ENCODE results near the gene TBC1D5. TPM values are rescaled to one million over a fixed set of nuclear protein-coding genes. Genes with fewer than 3 reads are reported as not detected.

TBC1D5 gene
- total RNA-seq, 1 experiment from 2014 or later, result 33.9 TPM

GRCh38 chr3:17329927-17330326 is 412.5 kb downstream of the TBC1D5 start (continued):
- no peak for TF ChIP-seq POLR2A (IDR thresholded peaks at IDR 0.05; ENCODE audit: borderline replicate concordance, extremely low read depth, insufficient read depth, insufficient read length)

- no peak overlapping the region for H2AFZ ChIP-seq (ENCODE audit: low read depth, low read length, poor library complexity, severe bottlenecking)
- no peak overlapping the region for H3K9ac ChIP-seq (ENCODE audit: low read length)
- BruUV-seq (replicated peaks), result no TSS peak
- no peaks in the 10 kb centered on the region for H3K4me1 ChIP-seq (ENCODE audit: control insufficient read depth in 1 of 2, insufficient read depth in 2 of 2, low read length in 2 of 2)
- intact Hi-C loops (cut with micrococcal nuclease), result no loop called here
- DNase-seq (ENCODE audit: low read depth, low spot score), result no peak
- H3K27me3 ChIP-seq (ENCODE audit: insufficient read depth, low read length), result no peaks in the 10 kb centered on the region
- no peak overlapping the region for H3K4me2 ChIP-seq (ENCODE audit: low read length)
- ChIA-PET CTCF (no interaction called here), POLR2A (no interaction called here), RAD21 (ENCODE audit: low non-redundant PET in 1 of 2, low total read pairs in 2 of 2, uncharacterized antibody in 2 of 2, unreplicated experiment in 2 of 2) (no interaction called here)
- no peaks in the 10 kb centered on the region for H3K36me3 ChIP-seq (ENCODE audit: control insufficient read depth in 1 of 2, insufficient read depth in 2 of 2, low read length in 2 of 2)
- no peak overlapping the region for H3K4me3 ChIP-seq (replicated peaks in 1 of 2; ENCODE audit: low read depth in 1 of 2, low read length in 2 of 2)
- H3K27ac ChIP-seq (ENCODE audit: low read depth, low read length), result no peak overlapping the region
- H3K79me2 ChIP-seq (ENCODE audit: insufficient read depth, low read length), result no peaks in the 10 kb centered on the region
- H4K20me1 ChIP-seq (ENCODE audit: insufficient read depth), result no peaks in the 10 kb centered on the region
- no peak for ATAC-seq
- H3K9me3 ChIP-seq (ENCODE audit: control insufficient read depth in 1 of 2, insufficient read depth in 1 of 2, low read depth in 1 of 2, low read length in 2 of 2), result no peaks in the 10 kb centered on the region
- no peaks in the 10 kb centered on the region for H3K9me2 ChIP-seq (ENCODE audit: insufficient read depth)
- no peak for TF ChIP-seq EGR1 (IDR thresholded peaks at IDR 0.05; ENCODE audit: low read depth)
- TF ChIP-seq, protein P1, sequence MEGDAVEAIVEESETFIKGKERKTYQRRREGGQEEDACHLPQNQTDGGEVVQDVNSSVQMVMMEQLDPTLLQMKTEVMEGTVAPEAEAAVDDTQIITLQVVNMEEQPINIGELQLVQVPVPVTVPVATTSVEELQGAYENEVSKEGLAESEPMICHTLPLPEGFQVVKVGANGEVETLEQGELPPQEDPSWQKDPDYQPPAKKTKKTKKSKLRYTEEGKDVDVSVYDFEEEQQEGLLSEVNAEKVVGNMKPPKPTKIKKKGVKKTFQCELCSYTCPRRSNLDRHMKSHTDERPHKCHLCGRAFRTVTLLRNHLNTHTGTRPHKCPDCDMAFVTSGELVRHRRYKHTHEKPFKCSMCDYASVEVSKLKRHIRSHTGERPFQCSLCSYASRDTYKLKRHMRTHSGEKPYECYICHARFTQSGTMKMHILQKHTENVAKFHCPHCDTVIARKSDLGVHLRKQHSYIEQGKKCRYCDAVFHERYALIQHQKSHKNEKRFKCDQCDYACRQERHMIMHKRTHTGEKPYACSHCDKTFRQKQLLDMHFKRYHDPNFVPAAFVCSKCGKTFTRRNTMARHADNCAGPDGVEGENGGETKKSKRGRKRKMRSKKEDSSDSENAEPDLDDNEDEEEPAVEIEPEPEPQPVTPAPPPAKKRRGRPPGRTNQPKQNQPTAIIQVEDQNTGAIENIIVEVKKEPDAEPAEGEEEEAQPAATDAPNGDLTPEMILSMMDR (IDR thresholded peaks at IDR 0.05 in 2 of 3, conservative IDR thresholded peaks at IDR 0.05 in 1 of 3; ENCODE audit: borderline replicate concordance in 1 of 3, insufficient read depth in 1 of 3, low read depth in 2 of 3, low read length in 2 of 3), result no peak
- TF ChIP-seq EZH2phosphoT487 (IDR thresholded peaks at IDR 0.05; ENCODE audit: borderline replicate concordance), result no peak
These were observed 420.2 kb downstream of the TBC1D5 start for GRCh38 chr3:17322106-17322793.

GRCh38 chr3:17320266-17320665 is 422.2 kb downstream of the TBC1D5 start:
- intact Hi-C loops (cut with micrococcal nuclease), result no loop called here
- no peak for TF ChIP-seq EZH2 (IDR thresholded peaks at IDR 0.05)
- TF ChIP-seq YY1 (IDR thresholded peaks at IDR 0.05; ENCODE audit: extremely low read depth, insufficient replicate concordance, low read depth, low read length), result no peak
- no peak for TF ChIP-seq EGR1 (IDR thresholded peaks at IDR 0.05; ENCODE audit: low read depth)
- TF ChIP-seq EZH2phosphoT487 (IDR thresholded peaks at IDR 0.05; ENCODE audit: borderline replicate concordance), result no peak
- no peak for TF ChIP-seq ELF1 (IDR thresholded peaks at IDR 0.05; ENCODE audit: borderline replicate concordance, low read depth)
- no peak for TF ChIP-seq ZFX (IDR thresholded peaks at IDR 0.05)
- no peak for TF ChIP-seq ATF3 (IDR thresholded peaks at IDR 0.05)
- TF ChIP-seq POLR2AphosphoS5 (IDR thresholded peaks at IDR 0.05; ENCODE audit: low read depth, low read length), result no peak
- no peak for TF ChIP-seq CEBPB (IDR thresholded peaks at IDR 0.05; ENCODE audit: low read depth)
- TF ChIP-seq SIN3A (IDR thresholded peaks at IDR 0.05; ENCODE audit: low read depth), result no peak
- no peak for TF ChIP-seq FOSL1 (IDR thresholded peaks at IDR 0.05; ENCODE audit: low read depth)
- no peak for TF ChIP-seq JUND (IDR thresholded peaks at IDR 0.05)
- no peak for TF ChIP-seq ZNF274 (IDR thresholded peaks at IDR 0.05; ENCODE audit: low read depth, low read length)
- no peak for TF ChIP-seq CBX3 (IDR thresholded peaks at IDR 0.05; ENCODE audit: low read depth)

More at GRCh38 chr3:17320266-17320665, 422.2 kb downstream of the TBC1D5 start:
- ATAC-seq (no peak), DNase-seq (ENCODE audit: low read depth, low spot score) (no peak)
- Histone ChIP-seq H3K79me2 (ENCODE audit: insufficient read depth, low read length) (no peaks in the 10 kb centered on the region), H3K4me3 (replicated peaks in 1 of 2; ENCODE audit: low read depth in 1 of 2, low read length in 2 of 2) (no peak overlapping the region), H3K9me2 (ENCODE audit: insufficient read depth) (no peaks in the 10 kb centered on the region), H3K9me3 (ENCODE audit: control insufficient read depth in 1 of 2, insufficient read depth in 1 of 2, low read depth in 1 of 2, low read length in 2 of 2) (no peaks in the 10 kb centered on the region), H3K4me1 (ENCODE audit: control insufficient read depth in 1 of 2, insufficient read depth in 2 of 2, low read length in 2 of 2) (no peaks in the 10 kb centered on the region), H2AFZ (ENCODE audit: low read depth, low read length, poor library complexity, severe bottlenecking) (no peak overlapping the region), H3K9ac (ENCODE audit: low read length) (no peak overlapping the region), H3K27me3 (ENCODE audit: insufficient read depth, low read length) (no peaks in the 10 kb centered on the region), H4K20me1 (ENCODE audit: insufficient read depth) (no peaks in the 10 kb centered on the region), H3K36me3 (ENCODE audit: control insufficient read depth in 1 of 2, insufficient read depth in 2 of 2, low read length in 2 of 2) (no peaks in the 10 kb centered on the region), H3K4me2 (ENCODE audit: low read length) (no peak overlapping the region), H3K27ac (ENCODE audit: low read depth, low read length) (no peak overlapping the region)
- BruUV-seq (replicated peaks), result no TSS peak
- RAD21 ChIA-PET (ENCODE audit: low non-redundant PET in 1 of 2, low total read pairs in 2 of 2, uncharacterized antibody in 2 of 2, unreplicated experiment in 2 of 2), result no interaction called here
- POLR2A ChIA-PET, result no interaction called here
- CTCF ChIA-PET, result no interaction called here

Measured in HCT116 (cell line).